ENCODE data around the gene RRAS.

Gene RRAS

DNA sequence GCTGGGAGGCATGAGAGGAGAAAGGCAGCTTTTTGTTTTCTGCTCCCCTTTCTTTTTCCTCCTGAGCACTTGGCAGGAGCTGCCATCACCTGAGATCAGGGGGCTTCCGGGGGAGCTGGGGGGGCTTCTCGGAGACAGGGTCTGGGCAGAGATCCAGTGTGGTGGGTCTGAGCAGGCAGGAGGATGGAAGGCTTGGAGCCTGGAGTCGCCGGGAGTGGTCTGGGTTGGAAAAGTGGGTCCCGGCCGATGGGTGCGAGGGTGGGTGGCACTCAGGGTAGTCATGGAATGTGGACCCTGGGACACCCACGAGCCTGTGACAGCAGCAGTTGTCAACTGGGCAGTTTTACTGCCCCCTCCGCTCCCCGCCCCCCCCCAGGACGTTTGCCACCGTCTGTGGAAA is 47.2 kb upstream of the RRAS start:
- TF ChIP-seq, protein P1, sequence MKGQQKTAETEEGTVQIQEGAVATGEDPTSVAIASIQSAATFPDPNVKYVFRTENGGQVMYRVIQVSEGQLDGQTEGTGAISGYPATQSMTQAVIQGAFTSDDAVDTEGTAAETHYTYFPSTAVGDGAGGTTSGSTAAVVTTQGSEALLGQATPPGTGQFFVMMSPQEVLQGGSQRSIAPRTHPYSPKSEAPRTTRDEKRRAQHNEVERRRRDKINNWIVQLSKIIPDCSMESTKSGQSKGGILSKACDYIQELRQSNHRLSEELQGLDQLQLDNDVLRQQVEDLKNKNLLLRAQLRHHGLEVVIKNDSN (IDR thresholded peaks at IDR 0.05): no peak
- TF ChIP-seq NFIC (IDR thresholded peaks at IDR 0.05): no peak
- TF ChIP-seq TAF1 (IDR thresholded peaks at IDR 0.05; ENCODE audit: low read depth): no peak
- TF ChIP-seq EP300 (IDR thresholded peaks at IDR 0.05; ENCODE audit: borderline replicate concordance): no peak
- TF ChIP-seq CREB1 (IDR thresholded peaks at IDR 0.05; ENCODE audit: low read depth): no peak
- no peak for TF ChIP-seq MAX (IDR thresholded peaks at IDR 0.05)
- no peak for TF ChIP-seq TEAD4 (IDR thresholded peaks at IDR 0.05)
- no peak for TF ChIP-seq FOXM1 (IDR thresholded peaks at IDR 0.05; ENCODE audit: borderline replicate concordance, low read depth)
- TF ChIP-seq YY1 (IDR thresholded peaks at IDR 0.05; ENCODE audit: low read depth): no peak
- no peak for TF ChIP-seq RAD21 (IDR thresholded peaks at IDR 0.05; ENCODE audit: low read depth)
- TF ChIP-seq TCF12 (IDR thresholded peaks at IDR 0.05; ENCODE audit: low read depth): no peak
- TF ChIP-seq CEBPB (IDR thresholded peaks at IDR 0.05): no peak
- TF ChIP-seq, protein P2, sequence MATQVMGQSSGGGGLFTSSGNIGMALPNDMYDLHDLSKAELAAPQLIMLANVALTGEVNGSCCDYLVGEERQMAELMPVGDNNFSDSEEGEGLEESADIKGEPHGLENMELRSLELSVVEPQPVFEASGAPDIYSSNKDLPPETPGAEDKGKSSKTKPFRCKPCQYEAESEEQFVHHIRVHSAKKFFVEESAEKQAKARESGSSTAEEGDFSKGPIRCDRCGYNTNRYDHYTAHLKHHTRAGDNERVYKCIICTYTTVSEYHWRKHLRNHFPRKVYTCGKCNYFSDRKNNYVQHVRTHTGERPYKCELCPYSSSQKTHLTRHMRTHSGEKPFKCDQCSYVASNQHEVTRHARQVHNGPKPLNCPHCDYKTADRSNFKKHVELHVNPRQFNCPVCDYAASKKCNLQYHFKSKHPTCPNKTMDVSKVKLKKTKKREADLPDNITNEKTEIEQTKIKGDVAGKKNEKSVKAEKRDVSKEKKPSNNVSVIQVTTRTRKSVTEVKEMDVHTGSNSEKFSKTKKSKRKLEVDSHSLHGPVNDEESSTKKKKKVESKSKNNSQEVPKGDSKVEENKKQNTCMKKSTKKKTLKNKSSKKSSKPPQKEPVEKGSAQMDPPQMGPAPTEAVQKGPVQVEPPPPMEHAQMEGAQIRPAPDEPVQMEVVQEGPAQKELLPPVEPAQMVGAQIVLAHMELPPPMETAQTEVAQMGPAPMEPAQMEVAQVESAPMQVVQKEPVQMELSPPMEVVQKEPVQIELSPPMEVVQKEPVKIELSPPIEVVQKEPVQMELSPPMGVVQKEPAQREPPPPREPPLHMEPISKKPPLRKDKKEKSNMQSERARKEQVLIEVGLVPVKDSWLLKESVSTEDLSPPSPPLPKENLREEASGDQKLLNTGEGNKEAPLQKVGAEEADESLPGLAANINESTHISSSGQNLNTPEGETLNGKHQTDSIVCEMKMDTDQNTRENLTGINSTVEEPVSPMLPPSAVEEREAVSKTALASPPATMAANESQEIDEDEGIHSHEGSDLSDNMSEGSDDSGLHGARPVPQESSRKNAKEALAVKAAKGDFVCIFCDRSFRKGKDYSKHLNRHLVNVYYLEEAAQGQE (IDR thresholded peaks at IDR 0.05; ENCODE audit: low read depth): no peak
- no peak for TF ChIP-seq EGR1 (IDR thresholded peaks at IDR 0.05)

DNA sequence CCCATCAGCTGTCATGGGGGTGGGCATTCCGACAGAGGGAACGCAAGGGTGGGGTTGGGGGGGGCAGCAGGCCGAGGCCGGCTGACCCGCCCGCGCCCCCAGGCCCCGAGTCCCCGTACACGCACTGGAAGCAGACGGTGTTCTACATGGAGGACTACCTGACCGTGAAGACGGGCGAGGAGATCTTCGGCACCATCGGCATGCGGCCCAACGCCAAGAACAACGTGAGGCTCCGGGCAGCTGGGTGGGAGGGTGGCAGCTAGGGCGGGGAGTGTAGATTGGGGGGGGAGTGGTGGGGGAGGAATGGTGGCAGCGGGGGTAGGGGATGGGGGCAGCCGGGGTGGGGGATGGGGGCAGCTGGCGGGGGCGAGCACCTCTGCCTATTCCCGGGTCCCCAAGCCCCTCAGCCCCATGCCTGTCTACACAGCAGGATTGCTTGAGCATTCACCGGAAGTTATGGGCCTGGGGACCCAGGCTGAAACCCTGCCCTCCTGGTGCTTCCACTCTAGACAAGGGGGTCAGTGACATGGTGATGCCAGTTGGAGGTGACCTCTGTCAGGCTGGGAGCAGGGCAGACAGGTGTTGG is 46.7 kb upstream of the RRAS start:
- TF ChIP-seq NFIC (IDR thresholded peaks at IDR 0.05) (no peak), EGR1 (IDR thresholded peaks at IDR 0.05) (no peak), TCF12 (IDR thresholded peaks at IDR 0.05; ENCODE audit: low read depth) (no peak), ZBTB7A (IDR thresholded peaks at IDR 0.05; ENCODE audit: low read depth) (no peak), MAX (IDR thresholded peaks at IDR 0.05) (no peak)
- TF ChIP-seq, protein P2 (IDR thresholded peaks at IDR 0.05; ENCODE audit: low read depth): no peak

DNA sequence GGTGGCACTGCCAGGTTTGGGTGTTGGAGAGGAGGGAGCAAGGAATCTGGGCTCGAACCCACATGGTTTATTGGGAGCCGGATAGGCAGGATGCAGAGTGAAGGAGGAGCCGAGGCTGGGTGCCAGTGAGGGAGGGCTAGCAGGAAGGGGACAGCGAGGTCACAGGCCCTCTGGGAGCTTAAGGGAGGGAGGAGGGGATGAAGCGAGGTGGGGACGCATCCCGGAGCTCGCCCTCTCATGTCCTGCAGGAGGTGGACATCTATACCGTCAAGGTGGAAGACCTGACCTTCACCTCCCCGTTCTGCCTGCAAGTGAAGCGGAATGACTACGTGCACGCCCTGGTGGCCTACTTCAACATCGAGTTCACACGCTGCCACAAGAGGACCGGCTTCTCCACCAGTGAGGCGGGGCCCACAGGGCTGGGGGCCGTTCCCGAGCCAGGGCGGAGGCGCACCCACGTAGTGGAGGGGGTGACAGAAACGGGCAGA is 45.9 kb upstream of the RRAS start:
- TF ChIP-seq CREB1 (IDR thresholded peaks at IDR 0.05; ENCODE audit: low read depth): no peak
- no peak for TF ChIP-seq TAF1 (IDR thresholded peaks at IDR 0.05; ENCODE audit: low read depth)

GRCh38 chr19:49684983-49685553 is 45.1 kb upstream of the RRAS start:
- TF ChIP-seq TEAD4 (IDR thresholded peaks at IDR 0.05) (no peak), NFIC (IDR thresholded peaks at IDR 0.05) (no peak), RAD21 (IDR thresholded peaks at IDR 0.05; ENCODE audit: low read depth) (no peak), CEBPB (IDR thresholded peaks at IDR 0.05) (no peak), YY1 (IDR thresholded peaks at IDR 0.05; ENCODE audit: low read depth) (no peak), TAF1 (IDR thresholded peaks at IDR 0.05; ENCODE audit: low read depth) (no peak), EP300 (IDR thresholded peaks at IDR 0.05; ENCODE audit: borderline replicate concordance) (no peak), MAX (IDR thresholded peaks at IDR 0.05) (no peak), ZBTB7A (IDR thresholded peaks at IDR 0.05; ENCODE audit: low read depth) (no peak)
- TF ChIP-seq, protein P2 (IDR thresholded peaks at IDR 0.05; ENCODE audit: low read depth): no peak

Data from Ishikawa (cell line).